GM19468 (cell line): Measurements from ENCODE around the gene NGF.

Experiments
- ATAC-seq: cut with Tn5 transposase; IDR thresholded peaks from one replicate; pipeline ENCODE4 v1.9.1; 2021; ENCODE audit warnings: mild to moderate bottlenecking, moderate library complexity, moderate number of reproducible peaks; ENCODE audit not compliant: unreplicated experiment; ENCODE audit errors: extremely low read depth

NGF gene

GRCh38 chr1:115286431-115287205 is 51.4 kb downstream of the NGF start:
- no peak for ATAC-seq

GRCh38 chr1:115284209-115284608 is 53.8 kb downstream of the NGF start:
- ATAC-seq: no peak

GRCh38 chr1:115283681-115284146 is 54.3 kb downstream of the NGF start:
- ATAC-seq: no peak

- ATAC-seq: no peak
Observed at GRCh38 chr1:115283249-115283648, 54.8 kb downstream of the NGF start.

GRCh38 chr1:115282807-115283208 is 55.2 kb downstream of the NGF start:
- no peak for ATAC-seq

GRCh38 chr1:115281143-115281542 is 56.9 kb downstream of the NGF start:
- no peak for ATAC-seq

- ATAC-seq: no peak
Observed at GRCh38 chr1:115280064-115280463, 58.0 kb downstream of the NGF start.

- ATAC-seq: no peak
Observed at GRCh38 chr1:115278211-115278610, 59.8 kb downstream of the NGF start.

- ATAC-seq: no peak
Observed at GRCh38 chr1:115277276-115277675, 60.8 kb downstream of the NGF start.

GRCh38 chr1:115275216-115275615 is 62.8 kb downstream of the NGF start:
- no peak for ATAC-seq

GRCh38 chr1:115274467-115274866 is 63.6 kb downstream of the NGF start:
- ATAC-seq: no peak

- ATAC-seq: no peak
Observed at GRCh38 chr1:115266729-115267421, 71.2 kb downstream of the NGF start.

- ATAC-seq: no peak
Observed at GRCh38 chr1:115265099-115265498, 73.0 kb downstream of the NGF start.

GRCh38 chr1:115262886-115263285 is 75.2 kb downstream of the NGF start:
- ATAC-seq: no peak

- no peak for ATAC-seq
Observed at GRCh38 chr1:115261496-115261895, 76.6 kb downstream of the NGF start.

- ATAC-seq: no peak
Observed at GRCh38 chr1:115258302-115258866, 79.7 kb downstream of the NGF start.

GRCh38 chr1:115257591-115257990 is 80.5 kb downstream of the NGF start:
- no peak for ATAC-seq

GRCh38 chr1:115255154-115255553 is 82.9 kb downstream of the NGF start:
- ATAC-seq: no peak

GRCh38 chr1:115252585-115252984 is 85.5 kb downstream of the NGF start:
- ATAC-seq: no peak

GRCh38 chr1:115251856-115252255 is 86.2 kb downstream of the NGF start:
- no peak for ATAC-seq

- no peak for ATAC-seq
Observed at GRCh38 chr1:115251340-115251748, 86.7 kb downstream of the NGF start.
